HG02981 (cell line): ENCODE results near the gene AMPH.
"Not testable (repeated sequence)": the region's sequence is repeated elsewhere in the genome, so short reads cannot be mapped to it uniquely, and the experiment has no call there.

Source experiments
- ATAC-seq: cut with Tn5 transposase; IDR thresholded peaks from one replicate; pipeline ENCODE4 v1.9.1; 2021; ENCODE audit warnings: mild to moderate bottlenecking, moderate library complexity; ENCODE audit not compliant: unreplicated experiment

The AMPH gene

DNA sequence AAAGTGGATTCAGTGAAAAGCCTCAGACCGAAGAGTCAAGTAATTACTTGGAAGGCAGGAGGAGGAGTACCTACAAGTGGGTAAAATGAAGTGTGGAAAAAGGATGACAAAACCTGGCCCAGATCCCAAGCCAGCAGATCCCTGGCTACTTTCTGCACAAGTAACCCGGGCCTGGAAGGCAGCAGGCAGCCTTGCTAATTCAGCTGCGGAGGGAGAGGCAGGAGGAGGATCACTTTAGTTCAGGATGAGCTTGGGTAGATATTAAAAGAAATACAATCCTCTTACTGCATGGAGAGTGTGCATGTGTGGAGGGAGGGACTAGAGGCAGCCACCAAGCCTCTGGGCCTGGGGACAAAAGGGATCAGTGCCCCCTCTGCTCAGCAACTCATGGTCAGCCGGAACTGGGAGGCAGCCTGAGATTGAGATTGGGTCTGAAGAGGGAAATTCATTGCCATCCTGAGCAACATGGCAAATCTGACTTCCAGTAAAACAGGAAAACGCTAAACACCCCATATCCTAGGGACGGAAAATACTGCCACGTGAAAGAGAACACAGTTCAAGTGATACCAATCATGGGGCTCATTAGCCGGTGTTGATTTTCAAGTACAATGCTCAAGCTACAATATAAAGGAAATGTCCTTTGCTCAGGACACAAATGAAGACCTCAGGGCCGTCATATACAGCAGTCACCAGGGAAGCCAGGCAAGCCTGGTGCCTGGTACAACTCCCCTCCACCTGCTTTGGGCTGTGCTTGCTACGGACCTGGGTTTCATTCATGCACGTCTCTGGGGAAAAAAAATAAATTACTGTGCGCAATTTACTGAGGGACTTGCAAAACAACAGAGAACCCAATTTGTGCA, 1.3 kb downstream of the AMPH start:
- ATAC-seq, result no peak

DNA sequence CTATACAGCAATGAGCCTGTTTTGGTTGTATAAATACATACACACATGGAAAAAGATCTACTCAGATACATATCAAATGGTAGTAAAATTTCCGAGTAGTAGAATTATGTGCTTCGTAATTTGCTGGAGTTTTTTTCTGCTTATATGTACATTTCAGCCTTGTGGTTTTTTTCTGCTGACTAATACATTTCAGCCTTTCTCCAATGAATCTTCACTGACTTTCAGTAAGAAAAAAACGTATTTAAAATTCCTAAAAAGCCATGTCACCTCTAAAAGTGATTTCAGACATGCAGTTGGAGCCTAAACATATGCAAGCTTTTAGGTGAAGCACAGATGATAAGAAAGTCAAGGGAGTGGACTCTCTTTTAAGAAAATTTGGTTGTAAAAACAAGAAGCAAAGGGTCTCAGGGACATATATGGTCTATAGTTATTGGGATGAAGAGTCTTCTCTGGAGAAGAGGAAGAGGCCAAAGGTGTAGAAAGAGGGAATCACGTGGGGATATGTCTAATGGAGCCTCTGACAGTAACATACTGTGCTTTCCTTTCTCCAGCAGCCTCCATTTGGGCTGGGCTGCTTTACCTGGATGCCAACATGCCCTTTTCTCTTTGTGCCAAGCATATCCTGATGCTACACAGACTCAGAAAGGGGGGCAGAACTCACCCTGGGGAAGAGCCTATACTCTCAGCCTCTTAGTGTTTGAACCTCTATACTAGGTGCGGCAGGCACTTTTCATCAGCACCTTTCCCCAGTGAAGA, 2.4 kb downstream of the AMPH start:
- no peak for ATAC-seq

DNA sequence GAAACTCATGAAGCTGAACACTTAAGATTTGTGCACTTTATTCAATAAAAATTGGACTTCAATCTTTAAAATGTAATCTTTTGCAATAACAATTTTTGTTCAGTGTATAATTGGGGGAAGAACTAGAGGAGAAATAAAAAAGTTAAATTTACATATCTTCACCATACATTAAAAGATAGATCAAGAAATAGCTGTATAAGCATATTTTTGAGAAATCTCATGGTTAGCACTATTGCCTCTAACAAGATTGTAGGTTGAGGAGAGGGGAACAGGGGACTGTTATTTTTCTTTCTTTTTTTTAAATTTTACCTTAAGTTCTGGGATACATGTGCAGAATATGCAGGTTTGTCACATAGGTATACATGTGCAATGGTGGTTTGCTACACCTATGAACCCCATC, 5.3 kb downstream of the AMPH start:
- no peak for ATAC-seq

DNA sequence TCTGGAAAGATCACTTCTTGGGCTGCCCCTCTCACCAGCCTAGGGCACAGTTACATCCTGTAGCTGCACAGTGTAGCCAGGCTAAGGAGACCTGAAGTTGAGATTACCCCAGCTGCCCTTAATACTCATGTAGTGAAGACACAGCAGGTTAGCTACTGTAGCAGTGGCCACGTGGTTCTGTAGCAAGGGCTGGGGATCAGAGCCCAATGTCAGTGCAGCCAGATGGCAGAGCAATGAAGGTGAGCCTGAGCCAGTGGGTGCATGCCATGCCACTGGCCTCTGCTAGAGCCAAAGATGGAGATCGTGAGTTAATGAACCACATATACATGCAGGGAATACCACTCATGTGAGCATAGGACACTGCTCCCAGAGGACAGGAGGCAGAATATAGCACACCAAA, 15.5 kb downstream of the AMPH start:
- ATAC-seq, result no peak

DNA sequence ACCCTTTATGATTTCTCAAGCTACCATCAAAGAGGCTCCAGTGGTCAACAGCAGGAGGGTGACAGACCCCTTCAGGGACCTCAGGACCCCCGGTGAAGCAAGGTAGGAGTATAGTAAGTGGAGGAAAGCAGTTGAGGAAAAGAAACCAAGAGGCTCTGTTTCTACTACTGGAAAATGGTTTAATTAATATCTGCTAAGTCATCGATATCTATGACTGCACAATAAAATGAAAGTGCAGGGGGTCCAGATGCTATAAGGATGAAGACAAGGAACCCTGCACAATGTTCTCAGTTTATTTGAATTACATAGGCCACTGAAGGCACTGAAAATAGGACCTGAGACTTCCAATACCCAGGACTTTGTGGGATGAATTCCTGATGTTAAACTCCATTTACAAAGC, 23.7 kb downstream of the AMPH start:
- ATAC-seq, result no peak

DNA sequence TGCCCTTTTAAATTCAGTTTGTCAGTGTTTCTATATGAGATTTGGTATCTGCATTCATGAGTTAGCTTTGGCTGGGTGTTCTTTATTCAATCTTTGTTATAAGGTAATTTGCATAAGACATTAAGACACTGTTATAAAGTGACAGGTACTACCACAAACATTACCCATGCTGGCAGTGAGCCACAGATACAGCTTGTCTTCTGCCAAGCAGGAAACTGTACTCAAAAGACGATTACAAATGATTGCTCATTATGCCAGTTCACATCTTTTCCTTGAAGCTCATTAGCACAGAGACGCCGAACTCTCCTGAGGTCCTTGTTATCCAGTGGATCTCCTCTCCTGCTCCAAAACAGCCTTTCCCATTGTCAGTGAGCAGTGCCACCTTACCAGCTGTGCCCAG, 30.4 kb downstream of the AMPH start:
- ATAC-seq, result no peak

DNA sequence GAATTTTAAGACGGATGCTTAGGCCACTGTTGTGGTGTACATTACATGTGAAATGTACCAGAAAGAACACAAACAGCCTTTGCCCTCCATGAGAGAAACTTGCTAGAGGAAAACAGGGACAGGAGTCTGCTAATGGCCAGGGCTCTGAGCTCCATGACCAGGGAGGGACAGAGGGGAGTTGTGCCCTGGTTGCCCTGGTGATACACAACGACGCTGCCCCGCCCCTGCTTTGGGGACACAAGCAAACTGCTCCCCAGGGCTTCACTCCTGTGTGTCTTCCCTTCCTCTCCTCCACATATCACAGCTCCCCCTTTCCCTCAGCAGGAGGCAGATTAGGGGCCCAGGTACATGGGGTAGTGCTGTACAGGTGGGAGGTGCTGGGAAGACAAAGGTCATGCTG, 36.2 kb downstream of the AMPH start:
- ATAC-seq, result no peak

DNA sequence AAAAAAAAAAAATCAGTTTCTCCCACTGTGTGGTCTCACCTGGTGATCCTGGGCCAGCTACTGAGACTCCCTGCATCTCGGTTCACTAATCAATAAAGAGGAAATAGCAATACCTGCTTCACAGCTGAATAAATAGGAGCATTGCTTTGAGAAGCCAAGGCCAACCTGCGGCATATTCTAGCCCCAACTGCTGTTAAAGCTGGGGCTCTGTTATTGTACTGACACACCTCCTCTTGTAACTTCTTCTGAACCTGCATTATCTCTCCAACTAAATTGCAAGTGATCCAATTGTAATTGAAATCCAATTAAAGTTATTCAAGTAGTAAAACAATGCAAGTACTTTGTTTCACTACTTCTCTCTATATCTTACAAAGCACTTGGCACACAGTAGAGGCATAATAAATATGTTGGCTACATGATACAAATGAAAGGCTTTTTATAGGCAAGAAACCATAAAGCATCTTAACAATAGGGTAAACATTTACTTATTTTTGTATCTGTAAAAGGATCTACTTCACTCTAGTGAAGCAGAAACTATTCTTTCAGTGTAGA, 38.4 kb downstream of the AMPH start:
- ATAC-seq, result no peak

DNA sequence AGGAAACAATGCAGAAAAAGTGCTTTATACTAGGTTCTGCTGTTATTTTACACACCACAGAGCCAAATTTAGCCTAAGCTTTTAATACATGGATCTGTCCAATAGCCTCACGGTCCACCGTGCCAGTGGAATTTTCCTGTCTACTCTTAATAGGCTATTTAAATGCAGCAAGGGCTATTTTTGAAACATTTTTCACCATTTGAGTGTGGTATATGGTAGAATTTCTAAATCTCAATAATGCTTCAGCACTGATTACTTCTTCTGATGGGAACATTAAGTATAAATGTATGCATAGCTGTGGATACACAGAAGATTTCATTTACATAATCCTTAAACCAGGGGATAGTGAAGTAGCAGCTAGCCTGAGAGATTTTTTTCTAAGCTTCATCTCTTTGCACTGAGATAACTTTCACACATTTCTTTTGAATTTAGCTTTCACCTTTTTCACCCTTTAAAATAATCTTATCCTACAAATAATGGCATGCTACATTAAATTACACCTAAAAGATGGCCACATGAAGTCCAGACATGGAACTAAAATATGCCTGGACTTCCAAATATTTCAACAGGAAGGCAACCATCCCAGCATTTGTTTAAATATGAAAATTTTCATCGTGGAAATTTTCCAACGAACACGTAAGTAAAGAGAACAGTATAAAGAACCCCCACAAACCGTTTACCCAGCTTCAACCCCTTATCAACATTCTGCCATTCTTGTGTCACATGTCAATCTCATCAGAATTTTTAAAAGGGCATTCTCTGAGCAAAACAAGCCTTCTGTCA, 45.4 kb downstream of the AMPH start:
- ATAC-seq, result no peak

DNA sequence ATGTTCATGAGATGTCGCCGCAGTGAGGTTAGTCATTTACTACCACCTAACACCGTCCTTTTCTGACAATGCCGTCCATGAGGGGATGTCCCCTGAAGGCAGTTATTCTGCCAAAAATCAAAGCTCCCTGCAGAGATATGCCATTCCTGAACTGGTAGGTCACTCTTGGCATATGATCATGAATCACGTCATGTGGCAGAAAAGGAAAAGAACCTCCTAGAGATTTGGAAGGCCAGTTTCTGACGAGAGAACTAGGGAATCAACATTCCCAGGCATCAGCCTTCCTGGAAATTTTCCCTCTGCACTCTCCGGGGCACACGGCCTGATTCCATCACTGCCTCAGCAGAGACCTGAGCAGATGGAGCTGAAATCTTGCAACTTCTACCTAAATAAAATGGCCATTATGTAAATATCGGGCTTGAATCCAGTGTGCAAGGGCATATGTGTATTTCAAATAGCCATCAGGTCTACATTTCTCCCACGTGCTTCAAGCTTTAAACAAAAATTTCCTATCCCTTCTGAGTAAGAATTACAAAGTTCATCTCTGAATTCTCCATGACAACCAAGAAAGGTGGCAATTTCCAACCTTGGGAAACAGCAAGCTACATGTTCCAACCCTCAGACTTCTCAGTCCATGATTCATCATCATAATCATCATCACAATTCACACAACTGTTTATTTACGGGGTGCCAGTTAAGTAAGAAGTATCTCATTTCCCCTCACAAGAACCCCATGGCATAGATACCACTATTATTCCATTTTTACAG, 46.5 kb downstream of the AMPH start:
- no peak for ATAC-seq

DNA sequence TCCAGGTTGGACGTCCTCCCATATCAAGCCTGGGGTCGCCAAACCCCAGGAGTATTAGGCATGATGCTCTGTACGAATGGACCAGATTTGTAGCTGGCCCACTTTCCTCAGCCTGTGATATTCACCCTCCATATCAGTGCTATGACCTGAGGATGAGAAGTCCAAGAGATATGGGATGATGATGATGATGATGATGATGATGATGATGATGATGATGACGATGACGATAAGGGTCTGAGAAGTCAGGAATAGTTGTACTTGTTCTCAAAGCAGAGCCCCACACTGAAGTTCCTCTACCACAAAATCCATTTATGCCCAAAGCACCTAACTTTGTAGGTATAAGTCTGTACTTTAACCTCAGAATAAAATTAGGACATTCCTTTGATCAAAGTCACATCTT, 50.7 kb downstream of the AMPH start:
- ATAC-seq, result no peak

DNA sequence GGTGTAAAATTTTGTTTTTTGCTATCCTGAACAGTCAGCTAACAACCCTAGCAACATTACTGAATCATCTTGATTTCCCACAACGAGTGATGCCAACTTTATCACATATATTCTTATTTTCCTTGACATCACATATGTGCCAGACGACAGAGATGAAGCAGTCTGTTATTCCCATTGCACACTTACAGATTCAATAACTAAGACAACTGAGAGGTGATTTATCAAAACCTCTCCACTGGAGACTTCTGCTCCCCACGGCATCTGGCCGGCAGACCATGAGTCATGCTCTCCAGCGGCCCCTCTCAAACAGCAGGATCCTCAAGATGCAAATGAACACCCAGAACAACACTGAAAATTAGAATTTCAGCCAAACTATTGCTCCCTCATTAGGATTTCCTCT, 57.1 kb downstream of the AMPH start:
- ATAC-seq, result no peak

DNA sequence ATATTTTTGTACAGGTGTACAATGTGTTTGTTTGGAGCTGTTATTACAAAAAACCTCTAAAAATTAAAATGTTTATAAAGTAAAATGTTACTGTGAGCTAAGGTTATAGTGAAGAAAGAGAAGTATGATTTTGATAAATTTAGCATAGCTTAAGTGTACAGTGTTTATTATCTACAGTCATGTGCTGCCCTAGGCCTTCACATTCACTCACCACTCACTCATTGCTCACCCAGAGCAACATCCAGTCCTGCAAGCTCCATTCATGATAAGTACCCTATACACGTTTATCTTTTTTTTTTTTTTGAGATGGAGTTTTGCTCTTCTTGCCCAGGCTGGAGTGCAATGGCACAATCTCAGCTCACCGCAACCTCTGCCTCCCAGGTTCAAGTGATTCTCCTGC, 59.6 kb downstream of the AMPH start:
- not testable (repeated sequence) for ATAC-seq

DNA sequence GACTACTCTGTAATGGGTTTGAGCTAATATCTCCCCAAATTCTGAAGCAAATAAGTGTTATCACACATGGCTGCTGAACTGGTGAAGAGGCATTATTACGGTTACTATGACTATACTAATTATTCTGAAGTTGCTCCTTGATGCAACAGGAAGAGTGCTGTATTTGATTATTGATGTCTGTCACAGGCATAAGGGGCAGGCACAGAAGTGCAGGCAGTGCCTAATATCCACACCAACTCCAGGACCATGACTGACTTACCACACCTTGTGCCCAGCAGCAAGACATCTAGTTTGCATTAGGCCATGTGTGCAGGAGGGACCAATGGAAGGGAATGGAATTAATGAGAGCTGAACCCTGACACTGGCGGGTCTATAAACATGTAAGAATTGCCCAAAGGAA, 62.7 kb downstream of the AMPH start:
- ATAC-seq, result no peak

DNA sequence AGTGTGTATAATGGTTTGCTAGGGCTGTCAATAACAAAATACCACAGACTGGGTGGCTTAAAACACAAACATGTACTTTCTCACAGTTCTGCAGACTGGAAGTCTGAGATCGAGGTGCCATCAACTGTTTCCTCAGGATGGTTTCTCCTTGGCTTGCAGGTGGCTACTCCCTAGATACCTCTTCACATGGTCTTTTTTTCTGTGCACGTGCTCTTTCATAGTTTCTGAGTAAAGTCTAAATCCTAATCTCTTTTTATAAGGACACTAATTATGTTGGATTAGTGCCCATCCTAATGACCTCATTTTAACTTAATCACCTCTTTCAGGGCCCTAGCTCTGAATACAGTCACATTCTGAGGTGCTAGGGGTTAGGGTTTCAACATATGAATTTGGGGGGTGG, 65.9 kb downstream of the AMPH start:
- no peak for ATAC-seq

DNA sequence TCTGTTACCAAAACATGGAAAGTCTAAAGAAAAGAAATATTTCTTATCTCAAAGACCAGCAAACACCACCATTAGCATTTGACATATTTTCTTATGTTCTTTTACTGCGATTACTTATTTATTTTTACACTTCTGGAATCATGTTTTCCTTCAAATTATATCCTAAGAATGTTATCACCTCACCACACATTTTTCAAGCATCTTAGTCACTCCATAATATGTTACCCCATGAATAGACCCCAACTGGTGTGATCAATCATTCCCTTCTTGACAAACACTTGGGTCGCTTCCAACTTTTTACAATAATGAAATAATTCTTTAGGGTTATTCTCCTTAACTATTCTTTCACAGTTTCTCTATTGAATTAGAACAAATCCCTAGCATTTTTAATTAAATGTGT, 67.4 kb downstream of the AMPH start:
- no peak for ATAC-seq

DNA sequence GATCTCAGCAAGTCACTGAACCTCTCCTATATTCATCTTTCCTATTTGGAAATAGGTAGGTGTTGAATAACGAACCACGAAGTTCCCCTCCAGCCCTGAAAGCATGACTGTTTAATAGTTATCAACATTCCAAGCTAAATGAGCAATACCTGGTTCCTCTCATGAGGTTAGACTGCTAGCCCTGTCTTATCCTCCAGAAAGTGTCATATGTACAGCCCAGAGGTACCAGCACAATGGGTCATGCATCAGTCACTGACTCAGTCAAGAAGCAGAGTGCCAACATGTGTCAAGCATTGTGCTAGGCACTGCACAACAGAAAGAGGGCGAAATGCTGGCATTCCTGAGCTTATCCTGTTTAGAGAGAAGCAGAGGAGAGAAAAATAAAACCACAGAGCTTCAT, 70.0 kb downstream of the AMPH start:
- no peak for ATAC-seq

DNA sequence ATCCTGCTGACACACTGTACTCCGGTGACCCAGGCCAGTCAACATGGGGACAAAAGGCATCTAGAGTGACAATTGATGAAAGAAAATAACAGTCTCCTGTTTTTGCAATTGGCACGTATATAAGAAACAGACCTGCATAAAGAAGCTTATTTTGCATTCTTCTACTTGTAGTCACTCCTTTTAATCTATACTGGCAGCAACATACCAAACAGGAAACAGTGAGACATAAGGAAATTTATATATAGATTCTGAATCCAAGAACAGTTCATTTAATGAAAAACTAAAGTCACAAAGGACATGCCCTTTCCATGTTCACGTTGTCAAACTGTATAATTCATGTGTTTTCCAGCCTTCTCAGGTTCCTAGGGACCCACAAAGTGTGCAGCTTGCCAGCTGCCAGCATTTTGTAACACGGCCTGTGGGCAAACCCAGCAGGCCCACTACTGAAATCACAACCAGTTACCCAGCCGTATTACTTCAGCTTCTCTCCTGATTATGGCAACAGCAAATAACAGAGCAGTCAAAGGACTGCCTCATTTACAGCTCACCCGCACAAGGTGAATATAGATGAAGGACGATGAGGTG, 72.3 kb downstream of the AMPH start:
- ATAC-seq, result no peak

DNA sequence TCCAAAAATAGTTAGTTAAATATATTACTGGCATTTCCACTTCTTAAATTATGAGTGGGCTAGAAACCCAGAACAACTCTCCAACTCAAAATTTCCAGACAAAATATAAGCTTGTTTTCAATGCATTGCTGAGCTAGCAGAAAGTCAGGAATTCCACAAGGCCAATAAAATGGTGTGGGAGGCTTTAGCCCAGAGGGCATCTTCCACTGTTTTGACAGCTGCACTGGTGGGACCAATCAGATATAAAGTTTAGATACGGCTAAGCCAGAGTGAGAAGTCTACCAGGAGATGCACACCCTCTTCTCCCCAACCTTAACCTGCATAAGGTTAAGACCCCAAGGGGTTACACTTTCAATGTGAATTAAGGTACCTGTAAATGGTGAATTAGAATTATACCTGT, 76.6 kb downstream of the AMPH start:
- ATAC-seq, result no peak

DNA sequence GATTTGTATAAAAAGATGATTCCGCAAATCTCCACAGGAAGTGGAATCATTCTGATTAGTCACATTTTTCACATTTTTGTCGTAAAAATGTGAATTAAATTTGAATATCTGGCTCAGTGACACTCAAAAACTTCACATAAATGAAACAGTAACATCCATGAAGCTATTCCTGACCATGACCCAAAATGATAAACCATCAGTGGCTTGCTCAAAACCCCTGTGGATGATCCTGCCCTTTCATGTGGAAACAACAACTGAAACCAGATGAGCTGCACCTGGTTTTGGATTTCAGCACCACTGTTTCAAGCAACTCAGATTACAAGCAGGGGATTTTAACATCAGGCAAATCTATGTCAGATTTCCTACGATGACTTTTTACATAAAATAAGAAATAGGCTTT, 80.3 kb downstream of the AMPH start:
- ATAC-seq, result no peak
